Liver (tissue), 2 donors: ENCODE results near the gene PLEKHN1.

ENCODE experiments used
- CTCF ChIP-seq: fragments of 150-350 bp; IDR thresholded peaks from 2 replicates; pipeline ENCODE4 v1.5.1; 2017; ENCODE audit warnings: improper control_type of control experiment, low read depth, low read length; ENCODE audit not compliant: missing input control
- FOXA1 ChIP-seq: IDR thresholded peaks from 2 replicates; pipeline ENCODE4 v1.6.1; 2016; ENCODE audit warnings: antibody characterized with exemption
- ZBTB33 ChIP-seq: IDR thresholded peaks from 2 replicates; pipeline ENCODE4 v1.6.1; 2016; ENCODE audit warnings: antibody characterized with exemption
- TF ChIP-seq, protein P1 (sequence below): IDR thresholded peaks from 2 replicates; pipeline ENCODE4 v1.6.1; 2016; ENCODE audit warnings: antibody characterized with exemption, mild to moderate bottlenecking
- donor health status: healthy.

- TF ChIP-seq CTCF, result no peak
- TF ChIP-seq, protein P1, sequence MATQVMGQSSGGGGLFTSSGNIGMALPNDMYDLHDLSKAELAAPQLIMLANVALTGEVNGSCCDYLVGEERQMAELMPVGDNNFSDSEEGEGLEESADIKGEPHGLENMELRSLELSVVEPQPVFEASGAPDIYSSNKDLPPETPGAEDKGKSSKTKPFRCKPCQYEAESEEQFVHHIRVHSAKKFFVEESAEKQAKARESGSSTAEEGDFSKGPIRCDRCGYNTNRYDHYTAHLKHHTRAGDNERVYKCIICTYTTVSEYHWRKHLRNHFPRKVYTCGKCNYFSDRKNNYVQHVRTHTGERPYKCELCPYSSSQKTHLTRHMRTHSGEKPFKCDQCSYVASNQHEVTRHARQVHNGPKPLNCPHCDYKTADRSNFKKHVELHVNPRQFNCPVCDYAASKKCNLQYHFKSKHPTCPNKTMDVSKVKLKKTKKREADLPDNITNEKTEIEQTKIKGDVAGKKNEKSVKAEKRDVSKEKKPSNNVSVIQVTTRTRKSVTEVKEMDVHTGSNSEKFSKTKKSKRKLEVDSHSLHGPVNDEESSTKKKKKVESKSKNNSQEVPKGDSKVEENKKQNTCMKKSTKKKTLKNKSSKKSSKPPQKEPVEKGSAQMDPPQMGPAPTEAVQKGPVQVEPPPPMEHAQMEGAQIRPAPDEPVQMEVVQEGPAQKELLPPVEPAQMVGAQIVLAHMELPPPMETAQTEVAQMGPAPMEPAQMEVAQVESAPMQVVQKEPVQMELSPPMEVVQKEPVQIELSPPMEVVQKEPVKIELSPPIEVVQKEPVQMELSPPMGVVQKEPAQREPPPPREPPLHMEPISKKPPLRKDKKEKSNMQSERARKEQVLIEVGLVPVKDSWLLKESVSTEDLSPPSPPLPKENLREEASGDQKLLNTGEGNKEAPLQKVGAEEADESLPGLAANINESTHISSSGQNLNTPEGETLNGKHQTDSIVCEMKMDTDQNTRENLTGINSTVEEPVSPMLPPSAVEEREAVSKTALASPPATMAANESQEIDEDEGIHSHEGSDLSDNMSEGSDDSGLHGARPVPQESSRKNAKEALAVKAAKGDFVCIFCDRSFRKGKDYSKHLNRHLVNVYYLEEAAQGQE, result no peak
- no peak for TF ChIP-seq FOXA1
- TF ChIP-seq ZBTB33, result no peak
Observed at GRCh38 chr1:952603-953002, 13.7 kb upstream of the PLEKHN1 start.
